Measurements from ENCODE around the gene PPM1H. TPM values are rescaled to one million over a fixed set of nuclear protein-coding genes. Genes with fewer than 3 reads are reported as not detected.
"Not testable (repeated sequence)": the region's sequence is repeated elsewhere in the genome, so short reads cannot be mapped to it uniquely, and the experiment has no call there.

The PPM1H gene
- total and polyA plus RNA-seq, 2 of the 8 experiments (the other 6 are each of a cell fraction or from before 2014, with no cell fraction given) = 16.4 to 36.1 TPM

- CTCF ChIA-PET (ENCODE audit: partially characterized antibody) = interaction anchor here (0.7 kb wide), 1 partner anchor 51 kb away, joined by 3 read pairs; the partner anchor contains the start of gene PPM1H
- H2BK20ac ChIP-seq (ENCODE audit: low read length); H2BK120ac ChIP-seq (replicated peaks; ENCODE audit: low read depth, low read length); H3K18ac ChIP-seq (ENCODE audit: extremely low read depth, low read length); H3K79me1 ChIP-seq (ENCODE audit: low read depth, low read length); H2BK12ac ChIP-seq (ENCODE audit: low read depth, low read length); H3K4ac ChIP-seq (replicated peaks; ENCODE audit: insufficient read length, low read depth, low read length); H3K23me2 ChIP-seq (ENCODE audit: low read depth, low read length); H3K4me2 ChIP-seq (ENCODE audit: insufficient read depth in 1 of 2, low read depth in 2 of 2, low read length in 2 of 2); H2AFZ ChIP-seq (ENCODE audit: low read length); FAIRE-seq; DNase-seq (ENCODE audit: low read depth in 1 of 2, low spot score in 2 of 2); H2AK5ac ChIP-seq (ENCODE audit: low read depth, low read length); H3K36me3 ChIP-seq (ENCODE audit: control insufficient read depth in 2 of 4, insufficient read depth in 4 of 4, low read length in 3 of 4); H4K91ac ChIP-seq (replicated peaks; ENCODE audit: insufficient read length, low read length); H4K20me1 ChIP-seq (replicated peaks in 1 of 2; ENCODE audit: control insufficient read depth in 1 of 2, insufficient read depth in 2 of 2, low read length in 2 of 2); H3K9me3 ChIP-seq (ENCODE audit: insufficient read depth in 2 of 2, low read depth in 1 of 2, low read length in 1 of 2); H2BK15ac ChIP-seq (ENCODE audit: low read length); H4K8ac ChIP-seq (ENCODE audit: extremely low read depth, insufficient read depth, low read length); H2BK5ac ChIP-seq (ENCODE audit: low read depth, low read length); H3K4me3 ChIP-seq (ENCODE audit: extremely low read depth in 1 of 4, insufficient read depth in 2 of 4, low read depth in 3 of 4, low read length in 4 of 4); H4K5ac ChIP-seq (ENCODE audit: insufficient read length, low read depth, low read length); H3K9ac ChIP-seq (replicated peaks in 1 of 4; ENCODE audit: extremely low read depth in 1 of 4, low read depth in 3 of 4, low read length in 3 of 4); H3K56ac ChIP-seq (replicated peaks; ENCODE audit: insufficient read length, low read depth, low read length); H3K27me3 ChIP-seq (replicated peaks in 1 of 4; ENCODE audit: control insufficient read depth in 3 of 4, extremely low read depth in 1 of 4, insufficient read depth in 3 of 4, low read length in 3 of 4); H3K14ac ChIP-seq (ENCODE audit: insufficient read length); H3K4me1 ChIP-seq (replicated peaks in 1 of 4; ENCODE audit: control insufficient read depth in 3 of 4, insufficient read depth in 4 of 4, low read length in 3 of 4); H3K27ac ChIP-seq (ENCODE audit: low read depth, low read length); H3K23ac ChIP-seq (ENCODE audit: insufficient read length): not testable (repeated sequence)
- peaks cover 0 to 24% of the 10 kb centered on the region in 2 experiments; a peak in 2 of 4 replicates for H3K79me2 ChIP-seq (ENCODE audit: control insufficient read depth in 1 of 2, insufficient read depth in 2 of 2, low read length in 2 of 2)
- WGBS, 2 experiments (ENCODE audit: extremely low coverage in 1 of 2, insufficient coverage in 1 of 2, insufficient read length in 1 of 2, insufficient replicate concordance in 2 of 2, low coverage in 1 of 2, low lambda C conversion rate in 2 of 2, missing lambda C conversion rate in 1 of 2) = 77% methylated on average over 5 of the region's 5 CpGs; no CpG with 5 or more reads in 1 of the 2 experiments
- POLR2A ChIA-PET (ENCODE audit: partially characterized antibody) = interaction anchor here (0.6 to 0.7 kb wide), 2 partner anchors 117 to 453 kb away, joined by 3 to 4 read pairs; no protein-coding TSS in a partner anchor
Measured at GRCh38 chr12:62884832-62885231, 50.1 kb downstream of the PPM1H start.
